ENCODE data around the gene PXYLP1. TPM values are rescaled to one million over a fixed set of nuclear protein-coding genes. Genes with fewer than 3 reads are reported as not detected.

The PXYLP1 gene
- total and polyA plus RNA-seq, 9 of the 15 experiments (the other 6 are each of a cell fraction or from before 2014, with no cell fraction given), result 0.80 to 2.9 (median 1.3) TPM

- no peak for TF ChIP-seq CTCFL (IDR thresholded peaks at IDR 0.05; ENCODE audit: borderline replicate concordance, insufficient read depth, low read depth, low read length, poor library complexity, severe bottlenecking)
- no peak for TF ChIP-seq CBX1 (IDR thresholded peaks at IDR 0.05; ENCODE audit: low read depth)
- no peak for TF ChIP-seq GABPA (tag; conservative IDR thresholded peaks at IDR 0.05; ENCODE audit: low read depth)
- TF ChIP-seq SMARCE1 (IDR thresholded peaks at IDR 0.05), result no peak
Measured at GRCh38 chr3:141218162-141218835, 13.3 kb upstream of the PXYLP1 start (continued).

GRCh38 chr3:141218926-141219325, 12.7 kb upstream of the PXYLP1 start:
- no peak overlapping the region for H3K4me3 ChIP-seq
- no peaks in the 10 kb centered on the region for H3K36me3 ChIP-seq (ENCODE audit: control insufficient read depth, insufficient read depth, low read length)
- ChIA-PET CTCF (ENCODE audit: low intra/inter-chr PET ratio) (no interaction called here), POLR2A (no interaction called here)
- no peak overlapping the region for H3K27ac ChIP-seq (ENCODE audit: extremely low read depth, low read depth, low read length)
- ATAC-seq (no peak), DNase-seq (ENCODE audit: extremely low read depth in 1 of 4, low spot score in 3 of 4) (no peak), FAIRE-seq (no peak)
- no peak overlapping the region for H2AFZ ChIP-seq (ENCODE audit: low read depth, low read length)
- H3K4me2 ChIP-seq (ENCODE audit: insufficient read depth, low read length), result no peak overlapping the region
- no peak overlapping the region for H3K9ac ChIP-seq (ENCODE audit: insufficient read depth in 1 of 2, low read depth in 2 of 2, low read length in 2 of 2)
- H3K27me3 ChIP-seq (ENCODE audit: control insufficient read depth in 2 of 2, insufficient read depth in 2 of 2, low read length in 2 of 2), result peaks cover 0 to 6% of the 10 kb centered on the region in 2 experiments; a peak in 1 of 5 replicates
- H3K9me3 ChIP-seq (replicated peaks; ENCODE audit: control insufficient read depth, insufficient read depth, low read depth, low read length), result no peaks in the 10 kb centered on the region; the same call in 1 of the 2 replicates
- WGBS (ENCODE audit: insufficient coverage, low coverage, missing lambda C conversion rate), result 5% methylated on average over 2 of the region's 2 CpGs
- H4K20me1 ChIP-seq (replicated peaks; ENCODE audit: control insufficient read depth, insufficient read depth, low read length), result no peaks in the 10 kb centered on the region
- intact Hi-C loops (cut with micrococcal nuclease), result no loop called here
- no peaks in the 10 kb centered on the region for H3K79me2 ChIP-seq (ENCODE audit: control insufficient read depth, insufficient read depth, low read length)
- H3K9me1 ChIP-seq (ENCODE audit: control insufficient read depth, insufficient read depth, low read length), result no peaks in the 10 kb centered on the region
- no peaks in the 10 kb centered on the region for H3K4me1 ChIP-seq (replicated peaks in 1 of 2; ENCODE audit: control insufficient read depth in 2 of 2, insufficient read depth in 2 of 2, low read length in 2 of 2)
- in situ Hi-C loops (cut with MboI), result no loop called here
- no TSS peak for BruUV-seq (replicated peaks)
- TF ChIP-seq SNAPC5 (CRISPR knock-in tag; IDR thresholded peaks at IDR 0.05), result no peak
- no peak for TF ChIP-seq SP2 (IDR thresholded peaks at IDR 0.05; ENCODE audit: extremely low read depth, low read depth, low read length, poor library complexity, severe bottlenecking)
- TF ChIP-seq ATF3 (IDR thresholded peaks at IDR 0.05), result no peak
- TF ChIP-seq ATF3 (CRISPR knock-in tag; conservative IDR thresholded peaks at IDR 0.05), result no peak
- TF ChIP-seq CHCHD3 (CRISPR knock-in tag; IDR thresholded peaks at IDR 0.05), result no peak
- TF ChIP-seq ZBTB49 (CRISPR knock-in tag; IDR thresholded peaks at IDR 0.05; ENCODE audit: borderline replicate concordance), result no peak
- no peak for TF ChIP-seq TOE1 (IDR thresholded peaks at IDR 0.05; ENCODE audit: borderline replicate concordance)
- TF ChIP-seq TOE1 (CRISPR knock-in tag; IDR thresholded peaks at IDR 0.05; ENCODE audit: borderline replicate concordance, low read depth), result no peak
- TF ChIP-seq HDAC3 (IDR thresholded peaks at IDR 0.05; ENCODE audit: borderline replicate concordance, partially characterized antibody), result no peak
- TF ChIP-seq BHLHE40 (IDR thresholded peaks at IDR 0.05; ENCODE audit: low read length), result no peak
- no peak for TF ChIP-seq ZC3H8 (IDR thresholded peaks at IDR 0.05)
- no peak for TF ChIP-seq ZNF431 (CRISPR knock-in tag; IDR thresholded peaks at IDR 0.05)

Data from K562 (cell line).